H1 (cell line): ENCODE data around the gene HNF4A. TPM values are rescaled to one million over a fixed set of nuclear protein-coding genes. Genes with fewer than 3 reads are reported as not detected.

Source experiments
- ASH2L ChIP-seq: fragments of 200-600, 300-600 bp; sonication (generic); IDR thresholded peaks from one replicate; pipeline ENCODE4 v1.7.1; 2017; ENCODE audit warnings: low read length
- CBX8 ChIP-seq: fragments of 300-800, 300-1000 bp; sonication (generic); IDR thresholded peaks from 2 replicates; pipeline ENCODE4 v1.7.1; 2016; ENCODE audit warnings: low read depth, low read length, borderline replicate concordance
- CEBPB ChIP-seq: IDR thresholded peaks from 2 replicates; pipeline ENCODE4 v1.6.1; 2012; ENCODE audit warnings: low read depth, low read length
- CHD1 ChIP-seq: IDR thresholded peaks from 2 replicates; pipeline ENCODE4 v1.6.1; 2012; ENCODE audit warnings: low read depth, low read length, improper control_type of control experiment
- EGR1 ChIP-seq: IDR thresholded peaks from 2 replicates; pipeline ENCODE4 v1.6.1; 2011; ENCODE audit warnings: low read depth, low read length, borderline replicate concordance
- FOSL1 ChIP-seq: IDR thresholded peaks from 2 replicates; pipeline ENCODE4 v1.6.1; 2011; ENCODE audit warnings: mild to moderate bottlenecking, low read depth, low read length, moderate library complexity; ENCODE audit not compliant: insufficient read depth
- HDAC2 ChIP-seq, 2 experiments: fragments of 300-600 bp in 1 of 2; sonication (generic) in 1 of 2; IDR thresholded peaks; 2 replicates each; pipeline ENCODE4 v1.6.1; 2011 to 2012; ENCODE audit warnings: low read depth in 2 of 2, low read length in 2 of 2, mild to moderate bottlenecking in 2 of 2, moderate library complexity in 2 of 2, borderline replicate concordance in 1 of 2, inconsistent platforms in 1 of 2
- MAFK ChIP-seq: IDR thresholded peaks from 2 replicates; pipeline ENCODE4 v1.6.1; 2012; ENCODE audit warnings: low read depth, mild to moderate bottlenecking, improper control_type of control experiment, low read length
- RFX5 ChIP-seq: IDR thresholded peaks from 2 replicates; pipeline ENCODE4 v1.6.1; 2011; ENCODE audit warnings: low read depth, low read length, improper control_type of control experiment, borderline replicate concordance
- SIX5 ChIP-seq: IDR thresholded peaks from 2 replicates; pipeline ENCODE4 v1.6.1; 2011; ENCODE audit warnings: mild to moderate bottlenecking, low read depth, low read length
- SUZ12 ChIP-seq: fragments of 200-600 bp; sonication (generic); IDR thresholded peaks from 2 replicates; pipeline ENCODE4 v1.6.1; 2012; ENCODE audit warnings: mild to moderate bottlenecking, inconsistent platforms, low read length, moderate library complexity, mixed read lengths
- TEAD4 ChIP-seq: IDR thresholded peaks from 2 replicates; pipeline ENCODE4 v1.6.1; 2012; ENCODE audit warnings: low read depth, low read length, inconsistent platforms, mixed read lengths
- polyA plus RNA-seq, 7 experiments: library from polyadenylated mRNA; depleted of rRNA in 3 of 7; stranded (reverse) in 5 of 7; unstranded in 2 of 7; fragments of >200 nt in 5 of 7; fragments of 200-250 nt in 2 of 7; gene quantifications; 1 replicate in 5 of 7; 2 replicates in 1 of 7; 4 replicates in 1 of 7; pipeline versions ENCODE4 v1.2.1 to v1.2.3, GENCODE V29; 2011 to 2013; ENCODE audit warnings: missing spikeins in 2 of 7, mixed read lengths in 2 of 7
- total RNA-seq: library from RNA; stranded (reverse); fragmentation: NEBNext Ultra II Directional; extraction: Animal tissue kit (Norgen Biotek cat#: 25700); gene quantifications from 2 replicates; pipeline ENCODE4 v1.2.1, GENCODE V29; 2021

HNF4A gene
- total and polyA plus RNA-seq, 2 of the 8 experiments (the other 6 are each of a cell fraction or from before 2014, with no cell fraction given), result 0.03 TPM; not detected in 1

DNA sequence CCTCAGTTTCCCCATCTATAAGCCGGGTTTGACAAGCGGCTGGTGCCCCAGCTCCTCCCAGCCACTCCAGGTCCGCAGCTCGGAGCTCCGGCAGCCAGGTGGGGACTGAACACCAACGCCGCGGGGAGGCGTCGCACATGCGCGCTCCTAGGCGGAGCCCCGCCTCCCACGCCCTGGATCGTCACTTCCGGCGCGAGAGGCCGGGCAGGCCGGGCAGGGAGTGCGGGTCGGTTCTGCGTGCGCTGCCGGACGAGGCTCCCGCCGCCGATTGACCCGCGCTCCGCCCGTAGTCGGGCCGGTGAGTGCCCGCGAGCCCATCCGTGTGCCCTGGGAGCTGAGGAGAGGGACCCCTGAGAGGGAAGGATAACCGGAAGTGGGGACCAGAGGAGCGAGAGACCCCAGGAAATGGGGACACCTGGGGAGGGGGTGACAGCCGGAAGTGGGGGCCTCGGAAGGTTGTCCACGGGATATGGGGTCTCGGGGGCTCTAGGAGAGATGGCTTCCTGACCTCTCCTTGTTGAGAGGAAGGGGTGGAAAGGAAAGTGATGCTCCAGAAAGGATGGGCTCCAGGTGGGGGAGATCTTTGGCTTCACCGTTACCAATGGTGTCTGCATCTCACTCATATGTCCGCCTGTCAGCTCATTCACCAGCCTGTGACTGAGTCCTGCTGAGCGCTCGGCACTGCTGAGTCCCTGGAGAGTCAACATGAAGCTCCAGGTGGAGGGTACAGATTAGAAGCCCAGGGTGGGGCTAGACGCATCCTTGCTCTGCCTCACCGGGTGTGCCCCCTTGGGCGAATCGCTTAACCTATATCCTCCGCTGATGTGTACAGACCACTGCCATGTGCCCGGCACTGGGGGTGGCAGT is 120.4 kb downstream of the HNF4A start, which contains the start of gene TTPAL (continued):
- TF ChIP-seq HDAC2 (IDR thresholded peaks at IDR 0.05; ENCODE audit: borderline replicate concordance in 1 of 2, low read depth in 2 of 2, low read length in 2 of 2), result no peak
- no peak for TF ChIP-seq SUZ12
- no peak for TF ChIP-seq FOSL1
- TF ChIP-seq ASH2L, result peak; percentile 87
- no peak for TF ChIP-seq SIX5
- TF ChIP-seq CBX8, result no peak
- no peak for TF ChIP-seq RFX5
- TF ChIP-seq MAFK, result no peak
- no peak for TF ChIP-seq CEBPB
- no peak for TF ChIP-seq CHD1
- no peak for TF ChIP-seq TEAD4
- TF ChIP-seq EGR1, result peak; percentile 81
